ENCODE results near the gene CCR5AS.

Gene CCR5AS

DNA sequence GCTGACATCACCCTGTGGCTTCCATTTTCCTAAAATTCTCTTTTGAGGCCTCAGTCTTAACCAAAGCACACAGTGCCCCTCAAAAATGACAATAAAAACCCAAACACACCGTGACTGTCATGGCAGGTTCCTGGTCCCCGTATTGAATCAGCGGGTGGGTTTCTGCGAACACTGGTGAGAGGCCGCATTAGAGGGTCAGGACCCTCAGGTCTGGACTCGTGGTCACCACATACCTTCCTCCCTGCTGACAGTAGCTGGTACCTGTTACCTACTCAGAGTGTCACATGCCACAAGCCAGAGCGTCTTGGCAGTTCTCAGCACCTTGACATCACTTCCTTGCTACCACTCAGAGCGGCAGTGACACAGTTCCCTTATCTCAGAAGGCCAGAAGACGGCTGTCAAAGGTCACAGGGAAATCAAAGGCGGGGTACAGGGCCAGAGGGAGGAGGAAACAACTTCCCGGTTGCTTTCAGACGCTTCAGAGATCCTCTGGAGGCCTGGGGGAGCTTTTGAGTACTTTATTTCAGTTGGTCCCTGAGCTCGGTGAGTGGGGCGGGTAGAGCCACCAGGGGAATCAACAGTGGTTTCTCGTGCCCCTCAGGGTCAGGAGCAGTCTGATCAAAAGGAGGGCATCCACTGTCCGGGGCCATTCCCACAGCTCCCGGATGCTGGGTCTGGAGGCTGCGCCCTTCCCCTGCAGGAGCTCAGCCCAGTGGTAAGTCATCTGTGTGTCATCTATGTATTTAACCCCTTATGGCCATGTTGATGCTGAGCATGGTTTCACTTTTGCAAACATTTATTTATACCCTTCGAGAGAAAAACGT is at the start of gene CCR5AS, which contains the start of gene CCRL2:
TSS of gene CCR5AS (minus strand) at position 279 of the 824 bp plus-strand sequence.
TSS of gene CCRL2 (plus strand) at position 472 of the 824 bp plus-strand sequence. CDS start 821 bp downstream, outside the sequence.
- H3K27me3 ChIP-seq (replicated peaks; ENCODE audit: insufficient read depth), result peaks cover 34% of the 10 kb centered on the region; the same call in 1 of the 2 replicates
- peak within 1 kb of the TSS; percentile 36; the same call in 1 of the 2 replicates for H3K9ac ChIP-seq
- no peaks in the 10 kb centered on the region for H4K20me1 ChIP-seq (ENCODE audit: insufficient read depth)
- no peaks in the 10 kb centered on the region for H3K9me3 ChIP-seq (ENCODE audit: low read depth)
- in situ Hi-C loops (cut with MboI), result no loop called here
- no peaks in the 10 kb centered on the region for H3K36me3 ChIP-seq (ENCODE audit: low read depth)
- H3K4me3 ChIP-seq, result peak within 1 kb of the TSS; percentile 41
- 49 to 56% methylated on average over 20 of the region's 20 CpGs for WGBS, 2 experiments (ENCODE audit: low coverage in 1 of 2, low lambda C conversion rate in 2 of 2, missing lambda C conversion rate in 2 of 2)
- peak within 1 kb of the TSS; percentile 40 for H3K4me2 ChIP-seq (ENCODE audit: unreplicated experiment)
- peaks cover 15% of the 10 kb centered on the region for H3K4me1 ChIP-seq (ENCODE audit: insufficient read depth)
- H3K9me2 ChIP-seq (ENCODE audit: insufficient read depth), result no peaks in the 10 kb centered on the region
- TF ChIP-seq EZH2 (IDR thresholded peaks at IDR 0.05; ENCODE audit: insufficient read depth, poor library complexity, severe bottlenecking), result no peak
- no peak for TF ChIP-seq EZH2phosphoT487 (IDR thresholded peaks at IDR 0.05; ENCODE audit: insufficient read depth, low read depth)
- H3K27ac ChIP-seq, result no peak within 1 kb of the TSS
- DNase-seq, result peak; percentile 66
- H2AFZ ChIP-seq, result peak within 1 kb of the TSS; percentile 78
- no peaks in the 10 kb centered on the region for H3F3A ChIP-seq (ENCODE audit: insufficient read depth)
- no peaks in the 10 kb centered on the region for H3K79me2 ChIP-seq (ENCODE audit: insufficient read depth)

DNA sequence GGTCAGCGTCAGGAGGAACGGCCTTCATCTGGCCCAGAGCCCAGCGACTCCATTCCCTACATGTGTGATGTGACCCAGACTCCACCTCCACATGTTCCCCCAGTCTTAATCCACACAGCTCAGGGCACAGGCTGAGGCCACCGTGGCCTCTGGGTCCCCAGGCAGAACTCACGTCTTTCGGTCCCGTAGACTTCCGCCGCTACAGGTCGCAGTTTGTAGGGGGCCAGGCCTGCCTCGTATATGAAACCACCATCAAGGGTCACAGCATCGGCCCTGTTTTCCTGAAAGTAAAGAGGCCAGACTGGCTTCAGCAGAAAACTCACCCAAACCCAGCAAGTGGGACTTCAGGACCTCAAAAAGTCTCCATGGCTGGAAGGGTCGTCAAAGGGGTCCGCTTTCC is 49.3 kb upstream of the CCR5AS start:
- Histone ChIP-seq H3K9me3 (ENCODE audit: low read depth) (no peaks in the 10 kb centered on the region), H3K36me3 (ENCODE audit: low read depth) (no peaks in the 10 kb centered on the region), H3K9ac (no peak overlapping the region), H3K4me2 (ENCODE audit: unreplicated experiment) (no peak overlapping the region), H3F3A (ENCODE audit: insufficient read depth) (no peaks in the 10 kb centered on the region), H3K27ac (no peak overlapping the region), H3K4me1 (ENCODE audit: insufficient read depth) (no peaks in the 10 kb centered on the region), H3K79me2 (ENCODE audit: insufficient read depth) (no peaks in the 10 kb centered on the region), H3K9me2 (ENCODE audit: insufficient read depth) (no peaks in the 10 kb centered on the region), H2AFZ (no peak overlapping the region), H3K27me3 (replicated peaks; ENCODE audit: insufficient read depth) (peaks cover 73% of the 10 kb centered on the region), H4K20me1 (ENCODE audit: insufficient read depth) (no peaks in the 10 kb centered on the region), H3K4me3 (no peak overlapping the region)
- 81 to 85% methylated on average over 14 of the region's 14 CpGs for WGBS, 2 experiments (ENCODE audit: low coverage in 1 of 2, low lambda C conversion rate in 2 of 2, missing lambda C conversion rate in 2 of 2)
- in situ Hi-C loops (cut with MboI), result no loop called here
- no peak for TF ChIP-seq EZH2phosphoT487 (IDR thresholded peaks at IDR 0.05; ENCODE audit: insufficient read depth, low read depth)
- TF ChIP-seq EZH2 (IDR thresholded peaks at IDR 0.05; ENCODE audit: insufficient read depth, poor library complexity, severe bottlenecking), result no peak
- no peak for DNase-seq

DNA sequence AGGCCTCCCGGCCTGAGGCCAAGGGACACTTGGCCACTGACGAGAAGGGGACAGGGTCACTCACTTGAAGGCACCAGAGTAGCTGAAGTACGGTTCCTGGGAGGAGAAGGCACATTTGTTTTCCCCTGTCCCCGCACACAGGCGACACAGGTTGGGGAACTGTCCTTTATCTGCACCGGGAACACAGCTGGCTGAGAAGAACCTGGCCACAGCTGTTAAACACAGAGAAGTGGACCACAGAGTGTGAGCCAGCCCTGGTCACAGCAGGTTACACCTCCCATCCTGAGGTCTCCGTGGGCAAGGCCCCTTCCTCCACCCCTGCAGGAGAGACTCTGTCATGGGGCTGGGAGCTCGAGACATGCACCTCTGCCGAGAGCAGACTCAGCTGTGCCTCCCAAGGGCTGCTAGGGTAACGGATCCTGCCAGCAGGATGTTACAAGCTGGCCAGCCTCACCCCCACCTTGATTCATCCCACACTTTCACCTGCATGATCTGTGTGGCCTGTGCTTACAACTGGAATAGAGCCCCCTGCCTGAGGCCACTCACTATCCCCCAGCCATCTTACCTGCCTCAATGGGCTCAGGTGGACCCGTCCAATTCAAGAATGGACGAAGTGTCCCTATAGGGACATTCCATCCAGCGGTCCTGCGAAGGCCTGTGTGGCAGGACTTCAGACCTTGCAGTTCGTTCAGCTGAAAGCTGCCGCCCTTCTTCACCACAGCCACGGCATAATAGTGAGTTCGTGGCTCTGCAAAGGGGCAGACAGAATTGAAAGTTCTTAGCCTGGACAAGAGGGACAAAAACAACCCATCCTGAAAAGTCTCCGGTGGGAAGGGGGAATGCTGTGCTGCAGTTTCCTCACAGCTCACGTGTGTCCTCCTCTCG is 48.6 kb upstream of the CCR5AS start:
- Histone ChIP-seq H3K4me1 (ENCODE audit: insufficient read depth) (no peaks in the 10 kb centered on the region), H3K9me2 (ENCODE audit: insufficient read depth) (no peaks in the 10 kb centered on the region), H3F3A (ENCODE audit: insufficient read depth) (no peaks in the 10 kb centered on the region), H3K9ac (no peak overlapping the region), H3K4me3 (no peak overlapping the region), H3K27ac (no peak overlapping the region), H2AFZ (no peak overlapping the region), H3K4me2 (ENCODE audit: unreplicated experiment) (no peak overlapping the region), H3K27me3 (replicated peaks; ENCODE audit: insufficient read depth) (peaks cover 73% of the 10 kb centered on the region), H3K79me2 (ENCODE audit: insufficient read depth) (no peaks in the 10 kb centered on the region), H3K36me3 (ENCODE audit: low read depth) (no peaks in the 10 kb centered on the region), H3K9me3 (ENCODE audit: low read depth) (no peaks in the 10 kb centered on the region), H4K20me1 (ENCODE audit: insufficient read depth) (no peaks in the 10 kb centered on the region)
- WGBS, 2 experiments (ENCODE audit: low coverage in 1 of 2, low lambda C conversion rate in 2 of 2, missing lambda C conversion rate in 2 of 2), result 62 to 63% methylated on average over 21 of the region's 21 CpGs
- DNase-seq, result no peak
- TF ChIP-seq EZH2phosphoT487 (IDR thresholded peaks at IDR 0.05; ENCODE audit: insufficient read depth, low read depth) (no peak), EZH2 (IDR thresholded peaks at IDR 0.05; ENCODE audit: insufficient read depth, poor library complexity, severe bottlenecking) (no peak)
- in situ Hi-C loops (cut with MboI), result no loop called here

DNA sequence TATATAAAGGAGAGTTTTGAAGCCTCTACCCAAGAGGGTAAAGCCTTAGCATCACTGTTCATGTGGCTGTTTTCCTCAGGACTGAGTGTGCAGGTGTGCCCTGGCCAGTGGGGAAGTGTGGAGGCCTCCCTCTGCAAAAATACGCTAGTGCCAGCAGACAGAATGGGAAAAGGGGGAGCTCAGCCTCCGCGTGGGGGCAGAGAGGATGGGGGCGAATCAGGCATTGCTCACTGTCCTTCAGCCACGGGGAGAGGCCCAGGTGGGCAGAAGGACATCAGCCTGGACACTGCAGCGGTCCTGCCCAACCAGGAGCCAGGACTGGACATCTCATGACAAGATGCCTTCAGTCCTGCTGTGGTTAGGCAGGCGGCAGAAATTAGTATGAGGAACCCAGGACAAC is 47.7 kb upstream of the CCR5AS start:
- Histone ChIP-seq H3K4me1 (ENCODE audit: insufficient read depth) (no peaks in the 10 kb centered on the region), H3K4me2 (ENCODE audit: unreplicated experiment) (no peak overlapping the region), H3K9me3 (ENCODE audit: low read depth) (no peaks in the 10 kb centered on the region), H3K27ac (no peak overlapping the region), H3K27me3 (replicated peaks; ENCODE audit: insufficient read depth) (peaks cover 70% of the 10 kb centered on the region), H2AFZ (no peak overlapping the region), H3K9ac (no peak overlapping the region), H3K36me3 (ENCODE audit: low read depth) (no peaks in the 10 kb centered on the region), H3K4me3 (no peak overlapping the region), H3K79me2 (ENCODE audit: insufficient read depth) (no peaks in the 10 kb centered on the region), H4K20me1 (ENCODE audit: insufficient read depth) (no peaks in the 10 kb centered on the region), H3K9me2 (ENCODE audit: insufficient read depth) (no peaks in the 10 kb centered on the region), H3F3A (ENCODE audit: insufficient read depth) (no peaks in the 10 kb centered on the region)
- TF ChIP-seq EZH2 (IDR thresholded peaks at IDR 0.05; ENCODE audit: insufficient read depth, poor library complexity, severe bottlenecking) (no peak), EZH2phosphoT487 (IDR thresholded peaks at IDR 0.05; ENCODE audit: insufficient read depth, low read depth) (no peak)
- WGBS, 2 experiments (ENCODE audit: low coverage in 1 of 2, low lambda C conversion rate in 2 of 2, missing lambda C conversion rate in 2 of 2), result 72 to 76% methylated on average over 7 of the region's 7 CpGs
- no peak for DNase-seq
- in situ Hi-C loops (cut with MboI), result no loop called here

All from GM23248 (cell line).